ENCODE results near the gene TFB2M.
"Not testable (repeated sequence)": the region's sequence is repeated elsewhere in the genome, so short reads cannot be mapped to it uniquely, and the experiment has no call there.

Gene TFB2M

GRCh38 chr1:246583448-246584185 is 17.6 kb upstream of the TFB2M start:
- DNase-seq: peak in 2 of 58 donors; percentile 2 to 9

GRCh38 chr1:246583056-246583440 is 17.0 kb upstream of the TFB2M start:
- DNase-seq: no peak

GRCh38 chr1:246582301-246583055 is 16.4 kb upstream of the TFB2M start:
- DNase-seq: no peak

- DNase-seq: no peak
Measured at GRCh38 chr1:246580497-246581370, 14.7 kb upstream of the TFB2M start.

- no peak for DNase-seq
Measured at GRCh38 chr1:246579818-246580217, 13.8 kb upstream of the TFB2M start.

GRCh38 chr1:246577720-246578106 is 11.7 kb upstream of the TFB2M start:
- DNase-seq: no peak

- DNase-seq: no peak
Measured at GRCh38 chr1:246577082-246577719, 11.1 kb upstream of the TFB2M start.

GRCh38 chr1:246576709-246577032 is 10.6 kb upstream of the TFB2M start:
- DNase-seq: no peak

- peak in 1 of 58 donors; percentile 11 for DNase-seq
Measured at GRCh38 chr1:246573491-246573890, 7.4 kb upstream of the TFB2M start.

GRCh38 chr1:246572785-246573184 is 6.7 kb upstream of the TFB2M start:
- no peak for DNase-seq

- DNase-seq: no peak
Measured at GRCh38 chr1:246571953-246572352, 5.9 kb upstream of the TFB2M start.

GRCh38 chr1:246571309-246571708 is 5.2 kb upstream of the TFB2M start:
- not testable (repeated sequence) for DNase-seq

GRCh38 chr1:246569248-246570238 is 3.5 kb upstream of the TFB2M start:
- DNase-seq: no peak

- DNase-seq: no peak
Measured at GRCh38 chr1:246567646-246568235, 1.7 kb upstream of the TFB2M start.

- peak in 18 of 58 donors; percentile 30 to 69 (median 48) for DNase-seq
Measured at GRCh38 chr1:246566813-246567645, 968 bp upstream of the TFB2M start.

GRCh38 chr1:246565751-246566127 is 322 bp downstream of the TFB2M start:
- peak in 2 of 58 donors; percentile 55 to 61 for DNase-seq

GRCh38 chr1:246564839-246565750 is 966 bp downstream of the TFB2M start:
- DNase-seq: peak in 1 of 58 donors; percentile 17

- DNase-seq: not testable (repeated sequence)
Measured at GRCh38 chr1:246560833-246561232, 5.2 kb downstream of the TFB2M start.

Measured in anterior cingulate cortex (tissue), 58 donors.